NCI-H1092 (cell line): ENCODE measurements around the gene TRPM3.

Experiments
- DNase-seq: peaks from one replicate; lab custom pipeline; 2025; lab: John Stamatoyannopoulos, UW

Gene TRPM3

GRCh38 chr9:71121275-71122021 lies at the start of gene TRPM3:
TRPM3 (minus strand) TSS chr9:71121621; CDS start chr9:71121354, 267 bp downstream.
- DNase-seq = no peak

DNA sequence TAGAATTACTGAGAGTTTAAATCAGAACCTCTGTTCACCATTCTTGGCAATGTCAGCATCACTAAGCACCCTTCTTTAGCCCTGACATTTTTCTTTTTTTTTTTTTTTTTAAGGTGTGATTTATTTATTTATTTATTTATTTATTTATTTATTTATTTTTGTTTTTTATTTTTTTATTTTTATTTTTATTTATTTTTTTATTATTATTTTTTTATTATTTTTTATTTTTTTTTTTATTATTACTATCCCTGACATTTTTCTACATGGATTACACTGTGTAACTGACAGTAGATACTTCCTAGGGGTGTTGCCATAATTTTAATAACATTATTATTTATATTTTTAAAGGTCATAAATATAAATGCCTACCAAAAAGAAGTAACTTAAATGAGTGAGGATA lies 47.0 kb upstream of the TRPM3 start:
- DNase-seq = no peak

DNA sequence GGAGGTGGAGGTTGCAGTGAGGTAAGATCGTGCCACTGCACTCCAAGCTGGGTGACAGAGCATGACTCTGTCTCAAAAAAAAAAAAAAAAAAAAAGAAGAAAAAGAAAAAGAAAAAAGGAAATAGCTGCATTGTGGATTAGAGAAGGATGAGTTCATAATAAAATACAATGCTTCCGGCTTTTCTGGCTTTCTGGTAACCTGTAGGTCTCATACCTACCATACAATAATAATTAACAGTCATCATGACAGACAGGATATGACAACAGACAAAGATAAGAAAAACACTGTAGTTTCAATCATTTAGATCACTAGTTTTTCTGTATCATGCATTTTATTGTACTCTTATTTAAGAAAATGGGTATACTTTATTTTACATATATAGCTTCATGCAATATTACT lies 40.7 kb upstream of the TRPM3 start:
- no peak for DNase-seq

DNA sequence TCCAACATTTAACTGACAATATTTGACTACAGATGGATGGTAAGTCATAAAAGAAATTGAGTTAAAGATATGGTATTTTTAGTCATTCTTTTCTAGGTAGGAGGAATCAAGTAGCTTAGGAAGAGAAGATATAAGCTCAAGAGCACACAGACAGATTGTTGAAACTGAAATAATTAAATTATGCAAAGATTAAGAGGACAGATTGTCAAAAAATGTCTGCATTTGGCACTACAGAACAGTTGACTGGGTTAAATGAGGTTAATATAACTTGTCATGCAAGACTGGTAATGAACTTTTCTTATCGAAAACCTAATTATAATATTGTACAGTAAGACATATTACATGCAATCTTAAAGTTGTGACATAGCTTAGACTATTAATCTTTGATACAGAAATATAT lies 36.3 kb upstream of the TRPM3 start:
- DNase-seq = no peak

DNA sequence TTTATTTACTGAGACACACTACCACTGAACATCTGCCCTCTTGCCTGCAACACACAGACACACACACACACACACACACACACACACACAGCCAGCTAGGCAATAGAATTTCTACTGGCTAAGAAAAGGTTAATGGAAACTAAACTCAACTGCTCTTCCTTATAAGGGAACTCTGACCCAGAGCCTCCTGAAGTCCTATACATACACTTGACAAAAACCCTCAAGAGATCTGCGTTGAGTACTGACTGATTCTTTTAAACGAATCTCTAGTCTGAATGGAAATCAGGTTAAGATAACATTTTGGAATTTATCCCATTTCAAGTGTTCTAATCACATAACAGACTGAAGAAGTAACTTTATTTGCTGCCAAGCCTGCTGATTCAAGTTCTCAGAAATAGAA lies 25.9 kb upstream of the TRPM3 start:
- DNase-seq = no peak

- no peak for DNase-seq
Measured at GRCh38 chr9:71146511-71146910, 25.1 kb upstream of the TRPM3 start.

- no peak for DNase-seq
Measured at GRCh38 chr9:71145179-71145578, 23.8 kb upstream of the TRPM3 start.

GRCh38 chr9:71144495-71144894 lies 23.1 kb upstream of the TRPM3 start:
- DNase-seq = no peak

DNA sequence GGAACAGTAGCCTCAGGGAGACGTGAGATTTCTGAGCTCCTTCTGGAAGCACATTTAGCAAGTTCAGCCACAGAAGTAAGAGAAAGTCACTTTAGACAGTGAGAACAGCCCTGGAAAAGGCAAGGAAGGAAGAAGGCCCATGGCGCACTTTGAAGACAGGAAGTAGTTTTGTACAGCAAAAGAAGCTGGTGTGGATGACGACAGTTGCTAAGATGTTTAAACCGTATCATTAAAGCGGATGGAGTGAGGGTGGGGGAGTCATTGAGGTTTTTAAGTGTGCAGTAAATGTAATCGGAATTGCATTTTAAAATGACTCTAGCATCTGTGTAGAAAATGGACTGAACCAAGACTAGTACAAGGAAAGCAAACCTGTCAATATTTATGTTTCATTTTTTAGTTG lies 15.3 kb upstream of the TRPM3 start:
- no peak for DNase-seq

DNA sequence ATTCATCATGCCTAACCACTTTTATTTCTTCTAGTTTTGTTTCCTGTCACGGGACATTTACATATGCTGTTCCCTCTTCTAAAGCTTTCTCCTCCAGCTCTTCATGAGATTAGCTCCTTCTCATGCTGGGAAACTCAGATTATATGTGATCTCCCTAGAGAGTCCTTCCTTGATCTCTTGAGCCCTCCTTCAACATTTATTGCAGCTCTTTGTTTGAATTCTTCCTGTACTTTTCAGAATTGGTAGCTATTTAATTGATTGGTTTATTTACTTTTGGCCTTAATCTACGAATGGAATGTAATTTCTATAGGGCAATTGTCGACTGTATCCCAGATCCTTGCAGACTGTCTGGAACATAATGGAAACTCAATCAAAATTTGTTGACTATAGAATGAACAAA lies 9.7 kb upstream of the TRPM3 start:
- DNase-seq = no peak

DNA sequence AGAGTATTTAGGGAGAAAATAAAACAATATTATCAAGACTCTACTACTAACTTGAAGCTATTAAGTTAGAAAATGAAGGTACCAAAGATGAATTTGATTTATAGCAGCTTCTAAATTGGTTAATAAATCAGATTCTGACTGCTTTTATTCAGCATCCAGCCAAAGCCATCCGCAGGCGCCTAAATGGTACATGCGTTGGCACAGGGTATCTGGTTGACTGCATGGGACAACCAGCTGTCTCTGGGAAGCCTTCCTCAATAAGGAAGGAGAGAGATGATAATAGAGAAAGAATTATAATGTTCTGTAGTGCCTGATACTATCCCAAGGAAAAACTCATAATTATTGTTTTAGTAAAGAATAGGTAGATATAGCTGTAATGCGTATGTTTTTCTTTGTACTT lies 9.1 kb upstream of the TRPM3 start:
- DNase-seq = no peak

- no peak for DNase-seq
Measured at GRCh38 chr9:71128796-71129195, 7.4 kb upstream of the TRPM3 start.

GRCh38 chr9:71127301-71127700 lies 5.9 kb upstream of the TRPM3 start:
- no peak for DNase-seq

GRCh38 chr9:71122421-71122820 lies 1.0 kb upstream of the TRPM3 start:
- no peak for DNase-seq

DNA sequence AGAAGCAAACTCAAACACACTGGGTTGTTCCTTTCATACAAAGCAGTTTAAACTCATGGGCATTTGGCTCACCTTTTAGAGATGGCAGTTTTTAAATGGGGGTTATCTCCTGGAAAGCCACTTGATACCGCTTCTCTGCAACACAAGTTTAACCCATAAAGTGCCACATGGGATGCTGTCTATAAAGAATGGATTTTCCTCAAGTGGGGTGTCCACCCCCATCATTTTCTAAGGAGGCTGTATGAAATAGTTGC lies 528 bp upstream of the TRPM3 start:
- no peak for DNase-seq

- DNase-seq = no peak
Measured at GRCh38 chr9:71120501-71121247, 747 bp downstream of the TRPM3 start.

- DNase-seq = no peak
Measured at GRCh38 chr9:71119746-71120145, 1.7 kb downstream of the TRPM3 start.

DNA sequence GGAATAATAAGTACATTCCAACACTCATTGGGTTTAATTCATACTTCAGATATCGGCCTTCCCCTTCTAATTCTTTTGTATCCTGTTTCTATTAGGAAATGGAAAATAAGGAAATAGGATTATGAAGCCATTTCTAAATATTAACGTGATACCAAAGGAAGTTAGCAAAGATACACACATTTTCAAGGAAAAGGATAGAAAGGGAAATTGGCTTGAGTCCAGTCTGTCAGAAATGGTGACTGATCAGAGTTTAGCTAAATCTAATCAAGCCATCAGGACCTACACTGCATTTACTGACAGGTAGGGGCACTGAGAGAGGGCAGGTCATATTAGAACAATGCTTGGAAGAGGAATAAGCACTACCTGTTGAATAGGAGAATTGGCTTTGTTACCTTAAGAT lies 3.1 kb downstream of the TRPM3 start:
- no peak for DNase-seq

DNA sequence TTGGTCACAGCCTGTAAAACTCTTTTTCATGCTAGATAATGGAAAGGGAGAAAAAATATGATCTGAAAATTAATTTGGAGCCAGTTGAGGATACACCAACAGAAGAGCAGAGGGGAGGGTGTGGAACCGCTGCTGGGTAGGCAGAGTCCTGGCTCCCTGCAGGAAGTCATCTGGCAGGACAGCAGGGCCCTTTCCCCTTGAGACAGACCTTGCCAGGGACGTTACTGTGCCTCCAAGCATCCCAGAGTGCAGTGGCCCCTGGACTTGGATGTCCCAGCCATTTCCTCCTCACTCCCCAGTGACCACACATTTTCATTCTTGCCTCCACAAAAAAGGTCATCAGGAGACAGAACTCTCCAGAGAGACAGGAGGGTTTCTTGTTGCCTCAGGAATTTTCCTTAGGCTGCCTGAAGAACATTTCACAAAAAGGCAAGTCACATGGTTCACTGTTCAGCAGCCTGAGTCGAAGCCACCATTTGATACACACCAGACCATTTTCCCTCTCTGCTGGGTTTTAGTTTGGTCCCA lies 5.9 kb downstream of the TRPM3 start:
- no peak for DNase-seq

DNA sequence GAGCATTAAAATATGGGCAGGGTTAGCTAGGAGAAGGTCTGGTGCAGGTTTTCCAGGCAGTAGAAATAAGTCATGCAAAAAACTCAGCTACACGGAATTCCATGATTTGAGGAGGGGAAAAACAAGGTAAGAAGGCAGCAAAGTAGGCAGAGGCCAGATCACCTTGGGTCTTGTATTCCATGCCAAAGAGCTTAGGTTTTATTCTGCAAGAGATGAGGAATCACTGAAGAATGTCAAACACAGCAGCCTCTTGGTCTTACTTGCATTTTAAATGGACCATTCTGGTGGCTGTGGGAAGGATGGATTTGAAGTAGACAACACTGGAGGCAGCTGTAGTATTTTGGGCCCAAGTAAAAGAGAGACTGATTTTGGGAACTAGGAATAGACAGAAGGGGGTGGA lies 8.6 kb downstream of the TRPM3 start:
- no peak for DNase-seq

DNA sequence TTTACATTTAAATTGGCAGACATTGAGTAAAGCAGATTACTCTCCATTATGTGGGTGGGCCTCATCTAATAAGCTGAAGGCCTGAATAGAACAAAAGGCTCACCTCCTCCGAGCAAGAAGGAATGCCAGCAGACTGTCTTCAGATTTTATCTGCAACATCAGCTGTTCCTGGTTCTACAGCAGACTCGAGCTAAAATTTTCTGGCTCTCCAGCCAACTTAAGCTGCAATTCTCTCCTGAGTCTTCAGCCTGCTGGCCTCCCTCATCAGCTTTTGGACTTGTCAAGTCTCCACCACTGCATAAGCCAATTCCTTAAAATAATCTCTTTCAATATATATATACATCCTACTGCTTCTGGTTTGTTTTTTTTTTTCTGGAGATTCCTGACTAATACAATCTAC lies 12.5 kb downstream of the TRPM3 start:
- DNase-seq = no peak

- DNase-seq = no peak
Measured at GRCh38 chr9:71106992-71107391, 14.4 kb downstream of the TRPM3 start.

DNA sequence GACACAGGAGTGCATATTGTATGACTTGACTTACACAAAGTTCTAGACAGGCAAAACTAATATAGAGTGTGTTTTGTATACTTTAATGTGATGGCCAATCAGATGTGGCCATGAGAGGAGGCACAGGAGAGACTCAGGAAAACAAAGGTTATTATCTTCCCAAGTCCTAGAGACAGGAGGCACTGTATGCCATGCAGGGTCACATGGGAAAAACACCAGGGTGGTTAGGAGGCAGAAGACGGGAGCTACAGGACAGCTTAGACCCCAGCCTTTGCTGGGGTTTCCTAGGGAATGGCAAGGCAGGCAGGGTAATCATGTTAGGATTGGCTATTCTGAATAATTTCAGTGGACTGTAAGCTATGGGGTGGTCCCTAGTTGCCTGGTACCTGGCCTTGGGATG lies 16.2 kb downstream of the TRPM3 start:
- DNase-seq = no peak

DNA sequence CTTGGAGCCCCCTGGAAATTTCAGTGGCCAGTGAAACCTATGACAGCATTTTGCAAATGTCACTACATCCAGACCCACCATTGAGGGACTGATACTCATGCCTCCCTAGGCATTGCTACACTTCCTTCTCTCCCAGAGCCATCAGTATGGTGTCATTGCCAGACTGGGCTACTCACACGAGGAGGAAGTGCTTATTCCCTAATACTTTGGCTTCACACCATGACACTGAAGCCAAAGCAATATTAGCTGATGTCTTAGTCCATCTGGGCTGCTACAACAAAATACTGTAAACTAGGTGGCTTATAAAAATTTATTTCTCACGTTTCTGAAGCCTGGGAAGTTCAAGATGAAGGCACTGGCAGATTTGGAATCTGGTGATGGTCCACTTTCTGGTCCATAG lies 22.6 kb downstream of the TRPM3 start:
- DNase-seq = no peak
